GM21737 (cell line): ENCODE measurements around the gene PPIL6.
"Not testable (repeated sequence)": the region's sequence is repeated elsewhere in the genome, so short reads cannot be mapped to it uniquely, and the experiment has no call there.

Experiments used
- ATAC-seq: cut with Tn5 transposase; IDR thresholded peaks from one replicate; pipeline ENCODE4 v1.9.1; 2021; ENCODE audit warnings: mild to moderate bottlenecking, moderate library complexity; ENCODE audit not compliant: unreplicated experiment

Gene PPIL6

GRCh38 chr6:109369728-109370127 is 70.7 kb downstream of the PPIL6 start:
- no peak for ATAC-seq

- ATAC-seq: not testable (repeated sequence)
Observed at GRCh38 chr6:109364382-109365078, 75.9 kb downstream of the PPIL6 start.

- no peak for ATAC-seq
Observed at GRCh38 chr6:109363753-109364152, 76.7 kb downstream of the PPIL6 start.

GRCh38 chr6:109362102-109362884 is 78.1 kb downstream of the PPIL6 start:
- ATAC-seq: no peak

GRCh38 chr6:109360791-109361190 is 79.6 kb downstream of the PPIL6 start:
- no peak for ATAC-seq

GRCh38 chr6:109360281-109360680 is 80.1 kb downstream of the PPIL6 start:
- no peak for ATAC-seq

GRCh38 chr6:109359248-109359647 is 81.2 kb downstream of the PPIL6 start:
- no peak for ATAC-seq

- ATAC-seq: no peak
Observed at GRCh38 chr6:109358204-109358603, 82.2 kb downstream of the PPIL6 start.

GRCh38 chr6:109356237-109356636 is 84.2 kb downstream of the PPIL6 start:
- ATAC-seq: no peak

GRCh38 chr6:109351231-109352130 is 88.9 kb downstream of the PPIL6 start:
- no peak for ATAC-seq

- ATAC-seq: no peak
Observed at GRCh38 chr6:109349419-109349987, 90.9 kb downstream of the PPIL6 start.

GRCh38 chr6:109348226-109348625 is 92.2 kb downstream of the PPIL6 start:
- ATAC-seq: no peak

- no peak for ATAC-seq
Observed at GRCh38 chr6:109347779-109348178, 92.6 kb downstream of the PPIL6 start.

GRCh38 chr6:109345986-109346385 is 94.4 kb downstream of the PPIL6 start:
- no peak for ATAC-seq

GRCh38 chr6:109344226-109344625 is 96.2 kb downstream of the PPIL6 start:
- ATAC-seq: no peak

- no peak for ATAC-seq
Observed at GRCh38 chr6:109343518-109343917, 96.9 kb downstream of the PPIL6 start.

GRCh38 chr6:109342911-109343310 is 97.5 kb downstream of the PPIL6 start:
- ATAC-seq: no peak

GRCh38 chr6:109342506-109342905 is 97.9 kb downstream of the PPIL6 start:
- no peak for ATAC-seq

- ATAC-seq: no peak
Observed at GRCh38 chr6:109340811-109341210, 99.6 kb downstream of the PPIL6 start.
